OCI-M2 (cell line): Measurements from ENCODE around the gene MLH3.
"Not testable (repeated sequence)": the region's sequence is repeated elsewhere in the genome, so short reads cannot be mapped to it uniquely, and the experiment has no call there.

Source experiments
- DNase-seq: peaks from one replicate; lab custom pipeline; 2025; ENCODE audit not compliant: unreplicated experiment; lab: John Stamatoyannopoulos, UW

The MLH3 gene

GRCh38 chr14:75030147-75030546, 21.1 kb downstream of the MLH3 start:
- DNase-seq = no peak

- no peak for DNase-seq
These were observed 25.4 kb downstream of the MLH3 start for GRCh38 chr14:75025876-75026275.

- no peak for DNase-seq
These were observed 26.2 kb downstream of the MLH3 start for GRCh38 chr14:75025082-75025481.

GRCh38 chr14:75023108-75023507, 28.2 kb downstream of the MLH3 start:
- DNase-seq = no peak

GRCh38 chr14:75022655-75023054, 28.6 kb downstream of the MLH3 start:
- no peak for DNase-seq

GRCh38 chr14:75018694-75019093, 32.6 kb downstream of the MLH3 start:
- DNase-seq = no peak

GRCh38 chr14:75016815-75017214, 34.5 kb downstream of the MLH3 start:
- no peak for DNase-seq

GRCh38 chr14:75015496-75015895, 35.8 kb downstream of the MLH3 start:
- no peak for DNase-seq

GRCh38 chr14:75013290-75013689, 38.0 kb downstream of the MLH3 start:
- no peak for DNase-seq

GRCh38 chr14:75011356-75011994, 39.8 kb downstream of the MLH3 start:
- DNase-seq = no peak

GRCh38 chr14:75010472-75011093, 40.7 kb downstream of the MLH3 start:
- DNase-seq = no peak

- DNase-seq = no peak
These were observed 42.1 kb downstream of the MLH3 start for GRCh38 chr14:75009176-75009575.

- DNase-seq = no peak
These were observed 45.9 kb downstream of the MLH3 start for GRCh38 chr14:75005357-75005756.

GRCh38 chr14:75003250-75004027, 47.8 kb downstream of the MLH3 start:
- no peak for DNase-seq

- DNase-seq = peak; percentile 97
These were observed 48.6 kb downstream of the MLH3 start, which contains the start of gene EIF2B2 for GRCh38 chr14:75002392-75003249. Gene EIF2B2, plus strand, starts transcription at chr14:75002921. Its CDS starts 70 bp downstream, at chr14:75002991.

GRCh38 chr14:75001899-75002298, 49.4 kb downstream of the MLH3 start:
- DNase-seq = no peak

- DNase-seq = no peak
These were observed 50.0 kb downstream of the MLH3 start for GRCh38 chr14:75001261-75001660.

GRCh38 chr14:74995781-74996180, 55.5 kb downstream of the MLH3 start:
- DNase-seq = not testable (repeated sequence)

- DNase-seq = not testable (repeated sequence)
These were observed 57.1 kb downstream of the MLH3 start for GRCh38 chr14:74994182-74994581.

GRCh38 chr14:74988993-74989392, 62.3 kb downstream of the MLH3 start:
- DNase-seq = no peak

- no peak for DNase-seq
These were observed 63.1 kb downstream of the MLH3 start for GRCh38 chr14:74988131-74988530.
